ENCODE results near the gene NAALADL2. TPM values are rescaled to one million over a fixed set of nuclear protein-coding genes. Genes with fewer than 3 reads are reported as not detected.

The NAALADL2 gene
- polyA plus RNA-seq, 3 donors, result not detected

DNA sequence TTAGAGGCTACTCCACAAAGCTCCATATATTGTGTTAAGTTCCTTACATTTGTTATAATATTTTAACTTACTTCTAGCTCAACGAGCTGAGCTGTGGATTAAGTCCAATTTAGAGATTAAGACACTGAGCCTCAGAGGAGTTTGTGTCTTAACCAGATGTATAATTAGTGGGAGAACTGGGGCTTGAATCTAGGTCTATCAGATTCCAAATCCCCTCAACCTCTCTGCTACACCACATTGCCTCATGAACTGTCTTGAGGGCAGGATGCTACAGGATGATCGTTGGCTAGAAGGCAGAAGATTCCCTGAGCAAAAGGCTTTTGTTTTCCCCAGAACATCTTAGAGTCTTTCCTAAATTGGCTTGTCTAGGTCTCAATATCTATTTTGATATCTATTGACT, 890.8 kb downstream of the NAALADL2 start:
- Mint-ChIP-seq H3K27ac (no peak overlapping the region), H3K4me3 (no peak overlapping the region), H3K4me1 (no peaks in the 10 kb centered on the region), H3K9me3 (peaks cover 0 to 3% (median under 1%) of the 10 kb centered on the region in 7 donors), H3K36me3 (no peaks in the 10 kb centered on the region), H3K27me3 (ENCODE audit: low read depth in 3 of 3) (no peaks in the 10 kb centered on the region)
- TF ChIP-seq, protein P1, sequence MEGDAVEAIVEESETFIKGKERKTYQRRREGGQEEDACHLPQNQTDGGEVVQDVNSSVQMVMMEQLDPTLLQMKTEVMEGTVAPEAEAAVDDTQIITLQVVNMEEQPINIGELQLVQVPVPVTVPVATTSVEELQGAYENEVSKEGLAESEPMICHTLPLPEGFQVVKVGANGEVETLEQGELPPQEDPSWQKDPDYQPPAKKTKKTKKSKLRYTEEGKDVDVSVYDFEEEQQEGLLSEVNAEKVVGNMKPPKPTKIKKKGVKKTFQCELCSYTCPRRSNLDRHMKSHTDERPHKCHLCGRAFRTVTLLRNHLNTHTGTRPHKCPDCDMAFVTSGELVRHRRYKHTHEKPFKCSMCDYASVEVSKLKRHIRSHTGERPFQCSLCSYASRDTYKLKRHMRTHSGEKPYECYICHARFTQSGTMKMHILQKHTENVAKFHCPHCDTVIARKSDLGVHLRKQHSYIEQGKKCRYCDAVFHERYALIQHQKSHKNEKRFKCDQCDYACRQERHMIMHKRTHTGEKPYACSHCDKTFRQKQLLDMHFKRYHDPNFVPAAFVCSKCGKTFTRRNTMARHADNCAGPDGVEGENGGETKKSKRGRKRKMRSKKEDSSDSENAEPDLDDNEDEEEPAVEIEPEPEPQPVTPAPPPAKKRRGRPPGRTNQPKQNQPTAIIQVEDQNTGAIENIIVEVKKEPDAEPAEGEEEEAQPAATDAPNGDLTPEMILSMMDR (IDR thresholded peaks at IDR 0.05), result no peak
- Histone ChIP-seq H3K27me3 (ENCODE audit: control insufficient read depth in 2 of 2, insufficient read depth in 2 of 2, low read length in 2 of 2) (no peaks in the 10 kb centered on the region), H2AFZ (ENCODE audit: insufficient read depth, low read depth, low read length, poor library complexity, severe bottlenecking) (no peak overlapping the region), H4K20me1 (ENCODE audit: insufficient read depth, low read length) (no peaks in the 10 kb centered on the region), H3K79me2 (ENCODE audit: insufficient read depth, low read length) (no peaks in the 10 kb centered on the region), H3K9me3 (replicated peaks in 1 of 2; ENCODE audit: control insufficient read depth in 1 of 2, insufficient read depth in 1 of 2, low read length in 2 of 2) (no peaks in the 10 kb centered on the region), H3K4me3 (replicated peaks in 1 of 3; ENCODE audit: low read depth in 2 of 3, low read length in 3 of 3) (no peak overlapping the region), H3K4me2 (replicated peaks; ENCODE audit: extremely low read depth, low read length, poor library complexity, severe bottlenecking) (no peak overlapping the region), H3K36me3 (replicated peaks in 1 of 2; ENCODE audit: control insufficient read depth in 1 of 2, insufficient read depth in 2 of 2, low read length in 2 of 2) (no peaks in the 10 kb centered on the region), H3K9ac (ENCODE audit: insufficient read depth, low read length, poor library complexity, severe bottlenecking) (no peak overlapping the region), H3K4me1 (ENCODE audit: control insufficient read depth in 1 of 2, insufficient read depth in 2 of 2, low read length in 2 of 2) (no peaks in the 10 kb centered on the region), H3K27ac (ENCODE audit: low read depth in 1 of 2, low read length in 2 of 2) (no peak overlapping the region)
- no CpG with 5 or more reads among the region's 2 CpGs for WGBS (ENCODE audit: insufficient coverage)
- no peak for DNase-seq
- intact Hi-C loops (cut with micrococcal nuclease), result no loop called here

DNA sequence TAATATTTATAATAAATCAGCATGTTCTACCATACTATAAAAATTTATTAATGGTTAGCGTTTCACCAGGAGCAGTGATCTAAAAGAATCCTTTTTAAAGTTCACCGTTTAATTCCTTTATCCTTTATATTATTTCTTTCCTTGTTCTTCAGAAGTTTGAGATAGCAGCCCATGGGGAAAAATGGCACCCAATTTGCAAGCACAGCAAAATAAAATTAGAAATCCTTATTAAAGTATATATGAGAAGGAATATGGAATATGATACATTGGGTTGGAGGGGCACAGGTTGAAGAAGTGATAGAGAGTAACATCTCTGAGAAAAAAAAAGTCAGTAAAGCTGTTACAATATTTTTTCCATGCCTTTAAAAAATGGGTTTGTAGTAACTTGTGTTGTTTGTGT, 892.0 kb downstream of the NAALADL2 start:
- intact Hi-C loops (cut with micrococcal nuclease), result no loop called here
- Histone ChIP-seq H3K4me1 (ENCODE audit: control insufficient read depth in 1 of 2, insufficient read depth in 2 of 2, low read length in 2 of 2) (no peaks in the 10 kb centered on the region), H3K36me3 (replicated peaks in 1 of 2; ENCODE audit: control insufficient read depth in 1 of 2, insufficient read depth in 2 of 2, low read length in 2 of 2) (no peaks in the 10 kb centered on the region), H4K20me1 (ENCODE audit: insufficient read depth, low read length) (no peaks in the 10 kb centered on the region), H3K79me2 (ENCODE audit: insufficient read depth, low read length) (no peaks in the 10 kb centered on the region), H3K4me2 (replicated peaks; ENCODE audit: extremely low read depth, low read length, poor library complexity, severe bottlenecking) (no peak overlapping the region), H3K9me3 (replicated peaks in 1 of 2; ENCODE audit: control insufficient read depth in 1 of 2, insufficient read depth in 1 of 2, low read length in 2 of 2) (no peaks in the 10 kb centered on the region), H3K27me3 (ENCODE audit: control insufficient read depth in 2 of 2, insufficient read depth in 2 of 2, low read length in 2 of 2) (no peaks in the 10 kb centered on the region), H3K4me3 (replicated peaks in 1 of 3; ENCODE audit: low read depth in 2 of 3, low read length in 3 of 3) (no peak overlapping the region), H3K9ac (ENCODE audit: insufficient read depth, low read length, poor library complexity, severe bottlenecking) (no peak overlapping the region), H3K27ac (ENCODE audit: low read depth in 1 of 2, low read length in 2 of 2) (no peak overlapping the region), H2AFZ (ENCODE audit: insufficient read depth, low read depth, low read length, poor library complexity, severe bottlenecking) (no peak overlapping the region)
- Mint-ChIP-seq H3K36me3 (no peaks in the 10 kb centered on the region), H3K9me3 (peaks cover 0 to 5% (median 2%) of the 10 kb centered on the region in 7 donors), H3K4me1 (no peaks in the 10 kb centered on the region), H3K27me3 (ENCODE audit: low read depth in 3 of 3) (no peaks in the 10 kb centered on the region), H3K4me3 (no peak overlapping the region), H3K27ac (no peak overlapping the region)
- DNase-seq, result no peak
- WGBS (ENCODE audit: insufficient coverage), result no CpG with 5 or more reads among the region's 2 CpGs
- TF ChIP-seq, protein P1 (IDR thresholded peaks at IDR 0.05), result no peak

Measured in CD14-positive monocyte (primary cell).